ENCODE results near the gene SLC9B2. TPM values are rescaled to one million over a fixed set of nuclear protein-coding genes. Genes with fewer than 3 reads are reported as not detected.

SLC9B2 gene
- polyA plus RNA-seq, 1 of the 3 experiments (the other 2 are of a cell fraction), result 11.2 TPM

- no peak for DNase-seq
These were observed 1.7 kb downstream of the SLC9B2 start for GRCh38 chr4:103074744-103075434.

GRCh38 chr4:103073792-103074438 lies 2.6 kb downstream of the SLC9B2 start:
- POLR2A ChIA-PET, result no interaction called here
- no peak for DNase-seq

More at GRCh38 chr4:103074744-103075434, 1.7 kb downstream of the SLC9B2 start:
- Histone ChIP-seq H3F3A (replicated peaks; ENCODE audit: insufficient read depth) (no peaks in the 10 kb centered on the region), H3K79me2 (ENCODE audit: insufficient read depth) (peaks cover 60% of the 10 kb centered on the region), H4K20me1 (ENCODE audit: insufficient read depth) (no peaks in the 10 kb centered on the region), H3K27ac (ENCODE audit: low read depth in 2 of 2, low read length in 1 of 2) (no peak overlapping the region), H3K27me3 (ENCODE audit: insufficient read depth) (no peaks in the 10 kb centered on the region), H3K9me3 (no peaks in the 10 kb centered on the region), H3K9me2 (no peaks in the 10 kb centered on the region), H3K4me2 (peak overlapping the region; percentile 82), H3K4me3 (ENCODE audit: low read depth in 2 of 2, low read length in 1 of 2) (peak overlapping the region; percentile 76 to 86), H3K9ac (no peak overlapping the region; the same call in 1 of the 2 replicates), H2AFZ (ENCODE audit: low read depth) (no peak overlapping the region), H3K36me3 (replicated peaks in 1 of 2; ENCODE audit: control insufficient read depth in 1 of 2, insufficient read depth in 2 of 2, low read length in 1 of 2) (peaks cover 3 to 10% of the 10 kb centered on the region in 2 experiments), H3K4me1 (ENCODE audit: control insufficient read depth in 1 of 2, insufficient read depth in 2 of 2, low read depth in 1 of 2, low read length in 1 of 2) (peaks cover 0 to 7% of the 10 kb centered on the region in 2 experiments; a peak in 2 of 4 replicates)
- POLR2A ChIA-PET, result interaction anchor here (0.7 kb wide), 1 partner anchor 638 kb away, joined by 3 read pairs; no protein-coding TSS in a partner anchor
- TF ChIP-seq FOXM1 (IDR thresholded peaks at IDR 0.05; ENCODE audit: low read depth) (no peak), SMC3 (IDR thresholded peaks at IDR 0.05; ENCODE audit: low read depth, low read length) (no peak), RXRA (IDR thresholded peaks at IDR 0.05; ENCODE audit: borderline replicate concordance, low read depth) (no peak), GABPA (IDR thresholded peaks at IDR 0.05; ENCODE audit: low read depth) (no peak), NRF1 (IDR thresholded peaks at IDR 0.05; ENCODE audit: low read depth, low read length) (no peak), MEF2A (IDR thresholded peaks at IDR 0.05; ENCODE audit: borderline replicate concordance, low read depth) (no peak), RCOR1 (IDR thresholded peaks at IDR 0.05; ENCODE audit: low read length) (no peak), EP300 (IDR thresholded peaks at IDR 0.05; ENCODE audit: borderline replicate concordance in 1 of 2, low read depth in 1 of 2, low read length in 1 of 2) (no peak), JUND (IDR thresholded peaks at IDR 0.05) (no peak), ELF1 (IDR thresholded peaks at IDR 0.05) (no peak)
- TF ChIP-seq, protein P1, sequence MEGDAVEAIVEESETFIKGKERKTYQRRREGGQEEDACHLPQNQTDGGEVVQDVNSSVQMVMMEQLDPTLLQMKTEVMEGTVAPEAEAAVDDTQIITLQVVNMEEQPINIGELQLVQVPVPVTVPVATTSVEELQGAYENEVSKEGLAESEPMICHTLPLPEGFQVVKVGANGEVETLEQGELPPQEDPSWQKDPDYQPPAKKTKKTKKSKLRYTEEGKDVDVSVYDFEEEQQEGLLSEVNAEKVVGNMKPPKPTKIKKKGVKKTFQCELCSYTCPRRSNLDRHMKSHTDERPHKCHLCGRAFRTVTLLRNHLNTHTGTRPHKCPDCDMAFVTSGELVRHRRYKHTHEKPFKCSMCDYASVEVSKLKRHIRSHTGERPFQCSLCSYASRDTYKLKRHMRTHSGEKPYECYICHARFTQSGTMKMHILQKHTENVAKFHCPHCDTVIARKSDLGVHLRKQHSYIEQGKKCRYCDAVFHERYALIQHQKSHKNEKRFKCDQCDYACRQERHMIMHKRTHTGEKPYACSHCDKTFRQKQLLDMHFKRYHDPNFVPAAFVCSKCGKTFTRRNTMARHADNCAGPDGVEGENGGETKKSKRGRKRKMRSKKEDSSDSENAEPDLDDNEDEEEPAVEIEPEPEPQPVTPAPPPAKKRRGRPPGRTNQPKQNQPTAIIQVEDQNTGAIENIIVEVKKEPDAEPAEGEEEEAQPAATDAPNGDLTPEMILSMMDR (IDR thresholded peaks at IDR 0.05), result no peak
- TF ChIP-seq, protein P2, sequence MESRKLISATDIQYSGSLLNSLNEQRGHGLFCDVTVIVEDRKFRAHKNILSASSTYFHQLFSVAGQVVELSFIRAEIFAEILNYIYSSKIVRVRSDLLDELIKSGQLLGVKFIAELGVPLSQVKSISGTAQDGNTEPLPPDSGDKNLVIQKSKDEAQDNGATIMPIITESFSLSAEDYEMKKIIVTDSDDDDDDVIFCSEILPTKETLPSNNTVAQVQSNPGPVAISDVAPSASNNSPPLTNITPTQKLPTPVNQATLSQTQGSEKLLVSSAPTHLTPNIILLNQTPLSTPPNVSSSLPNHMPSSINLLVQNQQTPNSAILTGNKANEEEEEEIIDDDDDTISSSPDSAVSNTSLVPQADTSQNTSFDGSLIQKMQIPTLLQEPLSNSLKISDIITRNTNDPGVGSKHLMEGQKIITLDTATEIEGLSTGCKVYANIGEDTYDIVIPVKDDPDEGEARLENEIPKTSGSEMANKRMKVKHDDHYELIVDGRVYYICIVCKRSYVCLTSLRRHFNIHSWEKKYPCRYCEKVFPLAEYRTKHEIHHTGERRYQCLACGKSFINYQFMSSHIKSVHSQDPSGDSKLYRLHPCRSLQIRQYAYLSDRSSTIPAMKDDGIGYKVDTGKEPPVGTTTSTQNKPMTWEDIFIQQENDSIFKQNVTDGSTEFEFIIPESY (IDR thresholded peaks at IDR 0.05; ENCODE audit: borderline replicate concordance, low read depth), result no peak
- CTCF ChIA-PET, result interaction anchor here (1.0 to 3.0 kb wide), 6 partner anchors 9 to 45 kb away, joined by 4 to 12 read pairs (median 5); partner anchors contain the start of gene BDH2
- WGBS (ENCODE audit: low lambda C conversion rate), result 79% methylated on average over 9 of the region's 9 CpGs

More at GRCh38 chr4:103073792-103074438, 2.6 kb downstream of the SLC9B2 start:
- 96% methylated on average over 2 of the region's 2 CpGs for WGBS (ENCODE audit: low lambda C conversion rate)
- CTCF ChIA-PET, result interaction anchor here (1.0 to 1.7 kb wide), 2 partner anchors 10 to 26 kb away, joined by 4 to 5 read pairs; partner anchors contain the start of gene BDH2
- Histone ChIP-seq H3K79me2 (ENCODE audit: insufficient read depth) (peaks cover 68% of the 10 kb centered on the region), H3K9me3 (no peaks in the 10 kb centered on the region), H3K4me3 (ENCODE audit: low read depth in 2 of 2, low read length in 1 of 2) (no peak overlapping the region), H4K20me1 (ENCODE audit: insufficient read depth) (no peaks in the 10 kb centered on the region), H3K27me3 (ENCODE audit: insufficient read depth) (no peaks in the 10 kb centered on the region), H3K36me3 (replicated peaks in 1 of 2; ENCODE audit: control insufficient read depth in 1 of 2, insufficient read depth in 2 of 2, low read length in 1 of 2) (peaks cover 0 to 5% of the 10 kb centered on the region in 2 experiments), H3K9ac (no peak overlapping the region), H3K9me2 (no peaks in the 10 kb centered on the region), H3K4me2 (no peak overlapping the region), H3K27ac (ENCODE audit: low read depth in 2 of 2, low read length in 1 of 2) (no peak overlapping the region), H3K4me1 (ENCODE audit: control insufficient read depth in 1 of 2, insufficient read depth in 2 of 2, low read depth in 1 of 2, low read length in 1 of 2) (peaks cover 0 to 7% of the 10 kb centered on the region in 2 experiments; a peak in 2 of 4 replicates), H3F3A (replicated peaks; ENCODE audit: insufficient read depth) (no peaks in the 10 kb centered on the region), H2AFZ (ENCODE audit: low read depth) (no peak overlapping the region)
- TF ChIP-seq, protein P3, sequence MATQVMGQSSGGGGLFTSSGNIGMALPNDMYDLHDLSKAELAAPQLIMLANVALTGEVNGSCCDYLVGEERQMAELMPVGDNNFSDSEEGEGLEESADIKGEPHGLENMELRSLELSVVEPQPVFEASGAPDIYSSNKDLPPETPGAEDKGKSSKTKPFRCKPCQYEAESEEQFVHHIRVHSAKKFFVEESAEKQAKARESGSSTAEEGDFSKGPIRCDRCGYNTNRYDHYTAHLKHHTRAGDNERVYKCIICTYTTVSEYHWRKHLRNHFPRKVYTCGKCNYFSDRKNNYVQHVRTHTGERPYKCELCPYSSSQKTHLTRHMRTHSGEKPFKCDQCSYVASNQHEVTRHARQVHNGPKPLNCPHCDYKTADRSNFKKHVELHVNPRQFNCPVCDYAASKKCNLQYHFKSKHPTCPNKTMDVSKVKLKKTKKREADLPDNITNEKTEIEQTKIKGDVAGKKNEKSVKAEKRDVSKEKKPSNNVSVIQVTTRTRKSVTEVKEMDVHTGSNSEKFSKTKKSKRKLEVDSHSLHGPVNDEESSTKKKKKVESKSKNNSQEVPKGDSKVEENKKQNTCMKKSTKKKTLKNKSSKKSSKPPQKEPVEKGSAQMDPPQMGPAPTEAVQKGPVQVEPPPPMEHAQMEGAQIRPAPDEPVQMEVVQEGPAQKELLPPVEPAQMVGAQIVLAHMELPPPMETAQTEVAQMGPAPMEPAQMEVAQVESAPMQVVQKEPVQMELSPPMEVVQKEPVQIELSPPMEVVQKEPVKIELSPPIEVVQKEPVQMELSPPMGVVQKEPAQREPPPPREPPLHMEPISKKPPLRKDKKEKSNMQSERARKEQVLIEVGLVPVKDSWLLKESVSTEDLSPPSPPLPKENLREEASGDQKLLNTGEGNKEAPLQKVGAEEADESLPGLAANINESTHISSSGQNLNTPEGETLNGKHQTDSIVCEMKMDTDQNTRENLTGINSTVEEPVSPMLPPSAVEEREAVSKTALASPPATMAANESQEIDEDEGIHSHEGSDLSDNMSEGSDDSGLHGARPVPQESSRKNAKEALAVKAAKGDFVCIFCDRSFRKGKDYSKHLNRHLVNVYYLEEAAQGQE (IDR thresholded peaks at IDR 0.05; ENCODE audit: low read depth, low read length), result no peak
- TF ChIP-seq CHD2 (IDR thresholded peaks at IDR 0.05; ENCODE audit: low read length, partially characterized antibody), result no peak
- TF ChIP-seq, protein P2 (IDR thresholded peaks at IDR 0.05; ENCODE audit: borderline replicate concordance, low read depth), result no peak
